Endodermal cell (in vitro differentiated cells): ENCODE results near the gene DTNBP1. TPM values are rescaled to one million over a fixed set of nuclear protein-coding genes. Genes with fewer than 3 reads are reported as not detected.

Experiments used
- DNase-seq: peaks from one replicate; pipeline ENCODE4 v3.0.0-alpha.2; 2017
- H3K27ac ChIP-seq: 2 replicates; pipeline ENCODE4 v1.5.1; 2013; ENCODE audit warnings: mild to moderate bottlenecking, low read depth, low read length, moderate library complexity
- H3K27me3 ChIP-seq: 2 replicates; pipeline ENCODE4 v1.6.1; 2013; ENCODE audit warnings: mild to moderate bottlenecking, low read length, moderate library complexity; ENCODE audit not compliant: insufficient read depth, control insufficient read depth, poor library complexity, severe bottlenecking
- H3K36me3 ChIP-seq: 2 replicates; pipeline ENCODE4 v1.7.0; 2013; ENCODE audit warnings: mild to moderate bottlenecking, low read length, moderate library complexity; ENCODE audit not compliant: control insufficient read depth, insufficient read depth
- H3K4me1 ChIP-seq: one replicate; pipeline ENCODE4 v1.7.0; 2013; ENCODE audit warnings: low read length; ENCODE audit not compliant: control insufficient read depth, insufficient read depth
- H3K4me3 ChIP-seq: 2 replicates; pipeline ENCODE4 v1.5.1; 2013; ENCODE audit warnings: mild to moderate bottlenecking, low read length, moderate library complexity
- H3K9ac ChIP-seq: 2 replicates; pipeline ENCODE4 v1.6.1; 2013; ENCODE audit warnings: mild to moderate bottlenecking, low read length, moderate library complexity; ENCODE audit not compliant: poor library complexity, severe bottlenecking; ENCODE audit errors: extremely low read depth
- H3K9me3 ChIP-seq: 2 replicates; pipeline ENCODE4 v1.6.1; 2013; ENCODE audit warnings: mild to moderate bottlenecking, low read length, moderate library complexity; ENCODE audit not compliant: control insufficient read depth
- H3K27ac Mint-ChIP-seq: 2 replicates; pipeline ENCODE4 v1.8.0; 2020; ENCODE audit warnings: mixed read lengths
- H3K27me3 Mint-ChIP-seq: 2 replicates; pipeline ENCODE4 v1.8.0; 2021; ENCODE audit warnings: mild to moderate bottlenecking, mixed read lengths; ENCODE audit not compliant: insufficient read depth
- H3K36me3 Mint-ChIP-seq: 2 replicates; pipeline ENCODE4 v1.8.0; 2020; ENCODE audit warnings: low read depth, mixed read lengths
- H3K4me1 Mint-ChIP-seq: 2 replicates; pipeline ENCODE4 v1.8.0; 2020; ENCODE audit warnings: mixed read lengths
- H3K4me3 Mint-ChIP-seq: 2 replicates; pipeline ENCODE4 v1.8.0; 2020; ENCODE audit warnings: mild to moderate bottlenecking, moderate library complexity, mixed read lengths
- H3K9me3 Mint-ChIP-seq: 2 replicates; pipeline ENCODE4 v1.8.0; 2020; ENCODE audit warnings: mild to moderate bottlenecking, mixed read lengths
- CTCF ChIP-seq: fragments of 200-600 bp; sonication (generic); conservative IDR thresholded peaks from 2 replicates; pipeline ENCODE4 v1.5.0; 2021; ENCODE audit warnings: antibody characterized with exemption, mild to moderate bottlenecking
- WGBS, 2 experiments: methylation state at CpG; one replicate each; pipeline versions ENCODE4 v1.1.5 to v1.1.7; 2013; ENCODE audit warnings: missing lambda C conversion rate in 2 of 2, mixed read lengths in 1 of 2; ENCODE audit not compliant: insufficient coverage in 1 of 2, insufficient read length in 1 of 2; 5-methylcytosine and 5-hydroxymethylcytosine counted together
- total RNA-seq, 2 donors: library from RNA; stranded (reverse); fragmentation: NEBNext Ultra II Directional in 1 of 2; extraction: Animal tissue kit (Norgen Biotek cat#: 25700) in 1 of 2; gene quantifications; 2 replicates in 1 of 2; 3 replicates in 1 of 2; pipeline ENCODE4 v1.2.1, GENCODE V29; 2021

The DTNBP1 gene
- total RNA-seq, 2 donors from 2014 or later = 14.1 to 31.4 TPM

- no peaks in the 10 kb centered on the region for H3K9me3 Mint-ChIP-seq
- H3K4me3 Mint-ChIP-seq = no peak overlapping the region
- Histone ChIP-seq H3K27me3 (no peaks in the 10 kb centered on the region), H3K9ac (no peak overlapping the region), H3K4me3 (no peak overlapping the region), H3K4me1 (no peaks in the 10 kb centered on the region), H3K9me3 (no peaks in the 10 kb centered on the region), H3K27ac (no peak overlapping the region), H3K36me3 (peaks cover 90% of the 10 kb centered on the region)
- peaks cover 2% of the 10 kb centered on the region for H3K4me1 Mint-ChIP-seq
- no peaks in the 10 kb centered on the region for H3K27me3 Mint-ChIP-seq
- TF ChIP-seq CTCF = no peak
- no peak overlapping the region for H3K27ac Mint-ChIP-seq
- 96 to 100% methylated on average over 2 to 7 of the region's 7 CpGs for WGBS, 2 experiments
- DNase-seq = no peak
- peaks cover 79% of the 10 kb centered on the region for H3K36me3 Mint-ChIP-seq
Measured at GRCh38 chr6:15506066-15506465, 156.8 kb downstream of the DTNBP1 start.

GRCh38 chr6:15505463-15505918, 157.3 kb downstream of the DTNBP1 start:
- peaks cover 90% of the 10 kb centered on the region for H3K36me3 ChIP-seq
- H3K9me3 ChIP-seq = no peaks in the 10 kb centered on the region
- H3K4me3 Mint-ChIP-seq = no peak overlapping the region
- H3K9me3 Mint-ChIP-seq = no peaks in the 10 kb centered on the region
- H3K27me3 ChIP-seq = no peaks in the 10 kb centered on the region
- no peak overlapping the region for H3K9ac ChIP-seq
- peaks cover 2% of the 10 kb centered on the region for H3K4me1 Mint-ChIP-seq
- no peaks in the 10 kb centered on the region for H3K27me3 Mint-ChIP-seq
- TF ChIP-seq CTCF = no peak
- 97% methylated on average over 14 to 18 of the region's 18 CpGs for WGBS, 2 experiments
- H3K27ac Mint-ChIP-seq = no peak overlapping the region
- no peak overlapping the region for H3K27ac ChIP-seq
- no peaks in the 10 kb centered on the region for H3K4me1 ChIP-seq
- peaks cover 79% of the 10 kb centered on the region for H3K36me3 Mint-ChIP-seq
- no peak overlapping the region for H3K4me3 ChIP-seq
- no peak for DNase-seq

- WGBS, 2 experiments = 88 to 95% methylated on average over 15 to 26 of the region's 26 CpGs
- TF ChIP-seq CTCF = no peak
- Mint-ChIP-seq H3K27me3 (no peaks in the 10 kb centered on the region), H3K4me3 (no peak overlapping the region), H3K27ac (peak overlapping the region; percentile 6), H3K9me3 (no peaks in the 10 kb centered on the region), H3K36me3 (peaks cover 82% of the 10 kb centered on the region), H3K4me1 (peaks cover 2% of the 10 kb centered on the region)
- Histone ChIP-seq H3K4me1 (no peaks in the 10 kb centered on the region), H3K9me3 (no peaks in the 10 kb centered on the region), H3K36me3 (peaks cover 88% of the 10 kb centered on the region), H3K4me3 (no peak overlapping the region), H3K9ac (no peak overlapping the region), H3K27ac (peak overlapping the region; percentile 38), H3K27me3 (no peaks in the 10 kb centered on the region)
- DNase-seq = no peak
Measured at GRCh38 chr6:15504581-15505350, 158.1 kb downstream of the DTNBP1 start.
